CD4-positive, alpha-beta T cell treated with Interleukin-21 for 1 hour (primary cell): ENCODE data around the gene SMAD2.

ENCODE experiments used
- DNase-seq: peaks from one replicate; pipeline ENCODE4 v3.0.0-alpha.2; 2020

Gene SMAD2

GRCh38 chr18:47931718-47932103 is 1.3 kb upstream of the SMAD2 start:
- peak; percentile 51 for DNase-seq

- DNase-seq: peak; percentile 95
Observed at GRCh38 chr18:47930931-47931717, 665 bp upstream of the SMAD2 start.

- peak; percentile 39 for DNase-seq
Observed at GRCh38 chr18:47929681-47930198, 719 bp downstream of the SMAD2 start.

- DNase-seq: peak; percentile 21
Observed at GRCh38 chr18:47928466-47928865, 2.0 kb downstream of the SMAD2 start.

GRCh38 chr18:47926101-47926850 is 4.2 kb downstream of the SMAD2 start:
- no peak for DNase-seq

GRCh38 chr18:47919916-47920315 is 10.5 kb downstream of the SMAD2 start:
- DNase-seq: no peak

GRCh38 chr18:47917923-47918610 is 12.4 kb downstream of the SMAD2 start:
- DNase-seq: no peak

GRCh38 chr18:47915930-47916329 is 14.5 kb downstream of the SMAD2 start:
- DNase-seq: no peak

GRCh38 chr18:47915229-47915628 is 15.2 kb downstream of the SMAD2 start:
- DNase-seq: no peak

- no peak for DNase-seq
Observed at GRCh38 chr18:47912794-47913585, 17.5 kb downstream of the SMAD2 start.

- no peak for DNase-seq
Observed at GRCh38 chr18:47912343-47912742, 18.1 kb downstream of the SMAD2 start.

GRCh38 chr18:47911877-47912276 is 18.6 kb downstream of the SMAD2 start:
- DNase-seq: no peak

- no peak for DNase-seq
Observed at GRCh38 chr18:47909484-47909883, 21.0 kb downstream of the SMAD2 start.

GRCh38 chr18:47908592-47908991 is 21.9 kb downstream of the SMAD2 start:
- DNase-seq: no peak

- no peak for DNase-seq
Observed at GRCh38 chr18:47906408-47906807, 24.1 kb downstream of the SMAD2 start.

- no peak for DNase-seq
Observed at GRCh38 chr18:47903809-47904208, 26.6 kb downstream of the SMAD2 start.

GRCh38 chr18:47901624-47902362 is 28.7 kb downstream of the SMAD2 start:
- DNase-seq: peak; percentile 44

GRCh38 chr18:47899107-47899840 is 31.2 kb downstream of the SMAD2 start:
- DNase-seq: no peak

GRCh38 chr18:47898696-47899095 is 31.8 kb downstream of the SMAD2 start:
- no peak for DNase-seq

- no peak for DNase-seq
Observed at GRCh38 chr18:47898055-47898454, 32.4 kb downstream of the SMAD2 start.
